ENCODE results near the gene PATJ.
"Not testable (repeated sequence)": the region's sequence is repeated elsewhere in the genome, so short reads cannot be mapped to it uniquely, and the experiment has no call there.

The PATJ gene

GRCh38 chr1:61914823-61915482 lies 172.7 kb downstream of the PATJ start:
- Histone ChIP-seq H3K9ac (ENCODE audit: low read length) (no peak overlapping the region), H3K27me3 (ENCODE audit: control insufficient read depth, insufficient read depth, low read length) (no peaks in the 10 kb centered on the region), H3K4me1 (ENCODE audit: control insufficient read depth, insufficient read depth, low read length) (no peaks in the 10 kb centered on the region), H3K27ac (ENCODE audit: low read depth, low read length) (no peak overlapping the region), H3K36me3 (ENCODE audit: control insufficient read depth, insufficient read depth, low read length) (no peaks in the 10 kb centered on the region), H3K4me3 (ENCODE audit: low read length) (no peak overlapping the region)

DNA sequence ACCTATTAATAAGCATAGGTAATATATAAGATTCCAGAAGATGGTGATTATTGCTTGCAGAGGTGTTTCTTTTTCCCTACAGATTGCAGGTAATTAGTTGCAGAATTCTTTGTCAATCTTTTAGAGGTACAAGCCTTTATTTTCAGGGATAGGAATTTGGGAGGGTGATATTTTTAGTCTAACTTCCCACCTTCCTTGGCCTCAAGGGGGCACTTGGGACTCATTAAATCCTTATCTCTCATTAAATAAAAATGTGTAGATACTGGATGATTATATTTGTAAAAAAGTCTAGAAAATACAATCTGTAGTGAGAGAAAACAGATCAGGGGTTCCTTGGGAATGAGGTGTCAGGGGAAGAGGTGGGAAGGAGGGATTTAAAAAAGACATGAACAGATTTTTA lies 179.2 kb downstream of the PATJ start:
- Histone ChIP-seq H3K4me3 (ENCODE audit: low read length) (no peak overlapping the region), H3K36me3 (ENCODE audit: control insufficient read depth, insufficient read depth, low read length) (no peaks in the 10 kb centered on the region), H3K27ac (ENCODE audit: low read depth, low read length) (no peak overlapping the region), H3K27me3 (ENCODE audit: control insufficient read depth, insufficient read depth, low read length) (no peaks in the 10 kb centered on the region), H3K9ac (ENCODE audit: low read length) (no peak overlapping the region), H3K4me1 (ENCODE audit: control insufficient read depth, insufficient read depth, low read length) (no peaks in the 10 kb centered on the region)

DNA sequence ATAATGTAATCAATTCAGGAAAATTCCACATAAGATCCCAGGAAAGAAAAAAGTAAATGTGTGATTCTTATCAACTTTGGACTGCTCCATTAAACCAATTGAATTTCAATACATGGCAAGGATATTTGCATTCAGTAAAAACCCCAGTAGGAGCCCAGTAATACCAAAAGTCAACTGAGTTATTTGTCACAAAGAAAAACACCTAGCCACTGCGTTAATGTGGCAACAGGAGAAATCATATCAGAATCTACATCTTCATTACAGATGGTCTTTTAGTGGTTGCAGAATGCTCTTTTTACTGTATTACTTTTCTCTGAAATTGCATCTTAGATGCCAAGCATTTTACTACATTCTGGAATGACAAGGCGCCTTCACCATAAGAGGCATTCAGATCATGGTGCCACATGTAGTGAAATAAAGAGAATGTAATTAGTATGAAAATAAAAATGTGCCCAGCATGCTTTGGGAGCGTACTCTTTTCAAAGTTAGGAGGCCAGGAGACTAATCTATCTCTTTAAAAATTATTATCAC lies 180.7 kb downstream of the PATJ start:
- H3K4me1 ChIP-seq (ENCODE audit: control insufficient read depth, insufficient read depth, low read length) = no peaks in the 10 kb centered on the region
- no peak overlapping the region for H3K27ac ChIP-seq (ENCODE audit: low read depth, low read length)
- H3K9ac ChIP-seq (ENCODE audit: low read length) = no peak overlapping the region
- no peaks in the 10 kb centered on the region for H3K36me3 ChIP-seq (ENCODE audit: control insufficient read depth, insufficient read depth, low read length)
- no peak overlapping the region for H3K4me3 ChIP-seq (ENCODE audit: low read length)
- H3K27me3 ChIP-seq (ENCODE audit: control insufficient read depth, insufficient read depth, low read length) = no peaks in the 10 kb centered on the region

- Histone ChIP-seq H3K9ac (ENCODE audit: low read length) (no peak overlapping the region), H3K36me3 (ENCODE audit: control insufficient read depth, insufficient read depth, low read length) (no peaks in the 10 kb centered on the region), H3K4me1 (ENCODE audit: control insufficient read depth, insufficient read depth, low read length) (no peaks in the 10 kb centered on the region), H3K4me3 (ENCODE audit: low read length) (no peak overlapping the region), H3K27ac (ENCODE audit: low read depth, low read length) (no peak overlapping the region), H3K27me3 (ENCODE audit: control insufficient read depth, insufficient read depth, low read length) (no peaks in the 10 kb centered on the region)
Observed at GRCh38 chr1:61925591-61926298, 183.5 kb downstream of the PATJ start.

- H3K27ac ChIP-seq (ENCODE audit: low read depth, low read length) = no peak overlapping the region
- no peaks in the 10 kb centered on the region for H3K27me3 ChIP-seq (ENCODE audit: control insufficient read depth, insufficient read depth, low read length)
- no peaks in the 10 kb centered on the region for H3K36me3 ChIP-seq (ENCODE audit: control insufficient read depth, insufficient read depth, low read length)
- no peaks in the 10 kb centered on the region for H3K4me1 ChIP-seq (ENCODE audit: control insufficient read depth, insufficient read depth, low read length)
- no peak overlapping the region for H3K9ac ChIP-seq (ENCODE audit: low read length)
- no peak overlapping the region for H3K4me3 ChIP-seq (ENCODE audit: low read length)
Observed at GRCh38 chr1:61926597-61926996, 184.3 kb downstream of the PATJ start.

GRCh38 chr1:61930116-61930645 lies 187.9 kb downstream of the PATJ start:
- Histone ChIP-seq H3K4me3 (ENCODE audit: low read length) (no peak overlapping the region), H3K4me1 (ENCODE audit: control insufficient read depth, insufficient read depth, low read length) (no peaks in the 10 kb centered on the region), H3K36me3 (ENCODE audit: control insufficient read depth, insufficient read depth, low read length) (no peaks in the 10 kb centered on the region), H3K9ac (ENCODE audit: low read length) (no peak overlapping the region), H3K27ac (ENCODE audit: low read depth, low read length) (no peak overlapping the region), H3K27me3 (ENCODE audit: control insufficient read depth, insufficient read depth, low read length) (no peaks in the 10 kb centered on the region)

GRCh38 chr1:61931587-61932279 lies 189.5 kb downstream of the PATJ start:
- Histone ChIP-seq H3K27ac (ENCODE audit: low read depth, low read length) (no peak overlapping the region), H3K36me3 (ENCODE audit: control insufficient read depth, insufficient read depth, low read length) (no peaks in the 10 kb centered on the region), H3K27me3 (ENCODE audit: control insufficient read depth, insufficient read depth, low read length) (no peaks in the 10 kb centered on the region), H3K4me1 (ENCODE audit: control insufficient read depth, insufficient read depth, low read length) (no peaks in the 10 kb centered on the region), H3K9ac (ENCODE audit: low read length) (no peak overlapping the region), H3K4me3 (ENCODE audit: low read length) (no peak overlapping the region)

- no peak overlapping the region for H3K9ac ChIP-seq (ENCODE audit: low read length)
- no peaks in the 10 kb centered on the region for H3K36me3 ChIP-seq (ENCODE audit: control insufficient read depth, insufficient read depth, low read length)
- H3K27ac ChIP-seq (ENCODE audit: low read depth, low read length) = no peak overlapping the region
- no peak overlapping the region for H3K4me3 ChIP-seq (ENCODE audit: low read length)
- no peaks in the 10 kb centered on the region for H3K4me1 ChIP-seq (ENCODE audit: control insufficient read depth, insufficient read depth, low read length)
- no peaks in the 10 kb centered on the region for H3K27me3 ChIP-seq (ENCODE audit: control insufficient read depth, insufficient read depth, low read length)
Observed at GRCh38 chr1:61935516-61935915, 193.2 kb downstream of the PATJ start.

- H3K36me3 ChIP-seq (ENCODE audit: control insufficient read depth, insufficient read depth, low read length) = no peaks in the 10 kb centered on the region
- no peaks in the 10 kb centered on the region for H3K4me1 ChIP-seq (ENCODE audit: control insufficient read depth, insufficient read depth, low read length)
- H3K4me3 ChIP-seq (ENCODE audit: low read length) = no peak overlapping the region
- H3K27me3 ChIP-seq (ENCODE audit: control insufficient read depth, insufficient read depth, low read length) = no peaks in the 10 kb centered on the region
- H3K9ac ChIP-seq (ENCODE audit: low read length) = no peak overlapping the region
- H3K27ac ChIP-seq (ENCODE audit: low read depth, low read length) = no peak overlapping the region
Observed at GRCh38 chr1:61936839-61937238, 194.6 kb downstream of the PATJ start.

- Histone ChIP-seq H3K9ac (ENCODE audit: low read length) (no peak overlapping the region), H3K4me3 (ENCODE audit: low read length) (no peak overlapping the region), H3K27ac (ENCODE audit: low read depth, low read length) (no peak overlapping the region), H3K36me3 (ENCODE audit: control insufficient read depth, insufficient read depth, low read length) (no peaks in the 10 kb centered on the region), H3K4me1 (ENCODE audit: control insufficient read depth, insufficient read depth, low read length) (no peaks in the 10 kb centered on the region), H3K27me3 (ENCODE audit: control insufficient read depth, insufficient read depth, low read length) (no peaks in the 10 kb centered on the region)
Observed at GRCh38 chr1:61941794-61942193, 199.5 kb downstream of the PATJ start.

GRCh38 chr1:61942856-61943255 lies 200.6 kb downstream of the PATJ start:
- no peak overlapping the region for H3K9ac ChIP-seq (ENCODE audit: low read length)
- no peaks in the 10 kb centered on the region for H3K36me3 ChIP-seq (ENCODE audit: control insufficient read depth, insufficient read depth, low read length)
- H3K4me1 ChIP-seq (ENCODE audit: control insufficient read depth, insufficient read depth, low read length) = no peaks in the 10 kb centered on the region
- no peak overlapping the region for H3K4me3 ChIP-seq (ENCODE audit: low read length)
- H3K27ac ChIP-seq (ENCODE audit: low read depth, low read length) = no peak overlapping the region
- no peaks in the 10 kb centered on the region for H3K27me3 ChIP-seq (ENCODE audit: control insufficient read depth, insufficient read depth, low read length)

- not testable (repeated sequence) for H3K27me3 ChIP-seq (ENCODE audit: control insufficient read depth, insufficient read depth, low read length); H3K36me3 ChIP-seq (ENCODE audit: control insufficient read depth, insufficient read depth, low read length); H3K9ac ChIP-seq (ENCODE audit: low read length); H3K4me3 ChIP-seq (ENCODE audit: low read length); H3K4me1 ChIP-seq (ENCODE audit: control insufficient read depth, insufficient read depth, low read length); H3K27ac ChIP-seq (ENCODE audit: low read depth, low read length)
Observed at GRCh38 chr1:61948685-61949084, 206.4 kb downstream of the PATJ start.

Data from rectal smooth muscle tissue (tissue), 1 donor.